RPMI7951 (cell line): Measurements from ENCODE around the gene ARG1. TPM values are rescaled to one million over a fixed set of nuclear protein-coding genes. Genes with fewer than 3 reads are reported as not detected.
A peak's percentile ranks its signal among the peaks of the same experiment; 100 is the strongest.

Experiments used
- DNase-seq: peaks from one replicate; pipeline ENCODE4 v3.0.0-alpha.2; 2012; ENCODE audit warnings: low read depth
- total RNA-seq: library from RNA; depleted of rRNA; stranded (reverse); fragments of >200 nt; shearing (Covaris generic); gene quantifications from 2 replicates; pipeline ENCODE4 v1.2.3, GENCODE V29; 2014; rRNA removed

Gene ARG1
- total RNA-seq, 1 experiment from 2014 or later = not detected

DNA sequence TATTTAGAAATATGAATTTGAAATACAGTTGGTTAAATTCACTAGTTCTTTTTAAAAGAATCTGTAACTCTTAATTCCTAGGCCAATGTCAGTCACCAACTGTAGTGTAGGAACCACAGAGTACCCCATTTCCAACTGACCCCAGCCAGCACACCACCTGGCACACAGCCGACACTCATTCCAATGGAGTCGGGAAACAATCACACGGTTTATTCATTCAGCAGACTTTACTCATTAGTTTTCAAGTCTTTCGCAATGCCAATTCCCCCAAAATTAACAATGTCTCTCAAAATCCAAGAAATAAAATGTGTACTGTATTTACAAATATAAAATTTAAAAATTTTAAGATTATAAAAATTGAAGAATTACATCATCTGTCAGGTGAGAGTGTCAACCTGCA, 13.5 kb downstream of the ARG1 start:
- no peak for DNase-seq

GRCh38 chr6:131587909-131588308, 14.9 kb downstream of the ARG1 start:
- DNase-seq = no peak

DNA sequence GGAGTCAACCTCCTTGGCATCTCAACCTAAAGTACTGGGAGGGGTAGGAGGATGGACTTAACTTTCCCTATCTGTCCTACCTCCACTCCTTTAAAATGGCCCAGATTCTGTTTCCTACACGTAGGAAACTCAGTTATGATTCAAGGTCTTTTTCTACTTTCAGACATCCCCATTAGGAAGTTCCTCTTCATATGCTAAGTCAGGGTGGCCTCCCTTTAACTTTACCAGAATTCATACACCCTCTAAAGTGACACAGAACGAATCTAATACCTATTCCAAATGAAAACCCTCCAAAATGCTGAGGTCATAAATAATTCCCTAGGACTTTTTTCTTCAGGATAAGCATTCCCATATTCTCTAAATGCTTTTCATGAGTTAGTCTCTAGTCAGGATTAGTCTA, 15.6 kb downstream of the ARG1 start:
- no peak for DNase-seq

DNA sequence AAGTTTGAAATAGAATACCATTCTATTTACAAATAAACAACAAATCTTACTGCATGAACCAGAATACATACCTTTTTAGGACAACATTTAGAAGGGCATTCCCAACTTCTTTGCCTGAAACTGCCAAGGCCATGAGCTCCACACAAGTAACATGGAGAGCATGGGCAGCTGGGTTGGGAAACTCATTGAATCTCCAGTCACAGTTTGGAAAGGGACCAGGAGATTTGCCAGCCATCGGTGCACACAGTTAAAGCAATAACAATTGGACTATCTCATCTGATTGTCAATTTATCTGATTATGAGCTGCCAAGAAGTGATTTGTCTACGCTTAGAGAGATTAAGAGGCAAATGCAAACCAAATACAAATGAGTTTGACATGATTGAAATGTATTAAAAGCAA, 19.9 kb downstream of the ARG1 start:
- no peak for DNase-seq

GRCh38 chr6:131594074-131594473, 21.0 kb downstream of the ARG1 start:
- no peak for DNase-seq

- no peak for DNase-seq
These were observed 24.4 kb downstream of the ARG1 start for GRCh38 chr6:131597446-131597845.

- no peak for DNase-seq
These were observed 27.7 kb downstream of the ARG1 start for GRCh38 chr6:131600716-131601115.

GRCh38 chr6:131602781-131603312, 29.8 kb downstream of the ARG1 start:
- DNase-seq = peak; percentile 67

DNA sequence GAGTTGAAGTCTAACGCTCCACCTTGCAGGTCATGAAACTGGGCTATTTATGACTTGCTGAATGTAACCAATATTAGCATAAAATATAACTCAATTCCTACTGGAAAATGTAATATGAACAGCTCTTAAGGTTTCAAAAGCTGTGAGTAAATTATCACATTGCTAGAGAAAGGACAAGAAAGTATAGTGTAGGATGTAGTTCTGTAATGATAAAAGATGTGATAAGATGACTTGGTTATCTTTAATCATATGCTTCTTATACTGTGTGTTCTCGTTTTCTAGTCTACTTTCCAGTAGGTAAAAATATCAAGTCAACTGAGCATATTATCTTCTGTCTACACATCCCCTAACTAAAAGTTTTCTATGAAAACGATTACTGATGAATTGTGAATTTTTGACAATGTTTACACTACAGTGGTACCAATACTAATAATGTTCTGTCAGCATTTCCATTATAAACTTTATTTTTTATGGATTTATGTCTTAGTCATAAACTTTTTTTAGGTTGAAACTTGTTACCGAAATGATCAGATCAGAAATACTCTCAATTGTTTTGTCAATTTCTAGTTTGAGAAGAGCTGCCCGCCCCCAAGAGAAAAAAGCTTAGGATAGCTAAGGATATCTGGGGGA, 40.4 kb downstream of the ARG1 start:
- no peak for DNase-seq

DNA sequence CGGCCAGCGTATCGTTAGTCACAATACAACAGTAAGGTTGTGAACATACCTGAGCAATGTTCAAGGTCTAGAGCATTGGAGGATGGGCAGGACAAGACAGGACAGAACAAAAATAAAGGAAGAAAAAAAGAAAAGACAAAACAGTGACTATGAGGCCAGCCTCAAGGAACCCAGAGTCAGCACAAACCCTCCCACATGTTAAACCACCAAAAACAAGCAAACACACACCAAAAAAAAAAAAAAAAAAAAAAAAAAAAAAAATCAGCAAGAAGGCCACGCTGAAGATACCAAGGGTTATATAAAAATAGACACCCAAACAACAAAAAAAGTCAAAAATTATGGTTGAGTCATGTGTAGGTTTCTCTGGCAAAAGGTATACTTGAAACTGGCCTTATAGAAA, 42.2 kb downstream of the ARG1 start:
- no peak for DNase-seq

- DNase-seq = peak; percentile 91
These were observed 55.0 kb downstream of the ARG1 start, which contains the start of gene MED23 for GRCh38 chr6:131627724-131628682. Gene MED23 (minus strand): TSS chr6:131628242. CDS start chr6:131628049, 193 bp downstream.

DNA sequence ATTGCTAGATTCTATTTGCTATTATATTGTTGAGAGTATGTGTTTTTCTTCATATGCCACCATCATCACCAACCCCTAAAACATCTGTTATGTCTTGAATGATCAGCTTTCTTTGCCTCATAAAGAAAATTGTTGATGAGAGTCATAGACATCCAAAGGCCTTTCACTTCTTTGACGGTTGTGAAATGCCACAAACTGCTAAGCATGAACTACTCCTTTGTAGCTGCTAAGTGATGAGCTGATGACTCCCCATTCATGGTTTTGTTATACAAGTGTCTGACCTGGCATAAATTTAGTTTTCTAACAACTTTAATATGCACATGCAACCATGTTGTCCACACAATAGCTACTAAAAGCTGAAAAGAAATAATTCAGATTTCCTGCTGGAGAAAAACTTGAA, 55.7 kb downstream of the ARG1 start:
- DNase-seq = peak; percentile 31

DNA sequence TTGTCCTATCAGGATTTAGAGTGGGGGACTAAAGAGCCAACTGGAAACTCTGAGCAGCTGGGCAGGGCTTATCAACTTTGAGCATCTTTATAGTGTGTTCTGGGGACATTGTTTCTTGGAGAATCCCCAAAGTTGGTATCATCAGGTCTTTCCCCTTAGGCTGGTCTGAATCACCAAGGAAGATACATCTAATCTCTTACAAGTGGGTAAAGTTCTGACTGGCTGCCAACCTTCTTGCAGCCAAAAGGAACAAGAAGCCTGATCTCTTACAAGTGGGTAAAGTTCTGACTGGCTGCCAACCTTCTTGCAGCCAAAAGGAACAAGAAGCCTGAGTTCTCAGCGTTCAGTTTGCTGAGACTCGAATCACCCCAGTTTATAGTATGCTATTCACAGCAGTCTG, 56.6 kb downstream of the ARG1 start:
- DNase-seq = peak; percentile 97

GRCh38 chr6:131631625-131632289, 58.7 kb downstream of the ARG1 start:
- no peak for DNase-seq

Other genes with a start within 250 kb of the ARG1 start
- 28.3 and 32.1 TPM in 2 replicates for gene MED23, start 55.0 kb downstream of the ARG1 start, total RNA-seq
- 0.48 and 1.9 TPM in 2 replicates for gene ENPP3, start 64.1 kb downstream of the ARG1 start, total RNA-seq
- not detected in 2 replicates for gene OR2A4, start 128.2 kb downstream of the ARG1 start, total RNA-seq
- not detected in 2 replicates for gene CTAGE9, start 137.8 kb downstream of the ARG1 start, total RNA-seq
- gene ENPP1, start 234.8 kb downstream of the ARG1 start, total RNA-seq = 30.0 and 34.0 TPM in 2 replicates